ENCODE measurements around the gene ZBTB8A.

Gene ZBTB8A

DNA sequence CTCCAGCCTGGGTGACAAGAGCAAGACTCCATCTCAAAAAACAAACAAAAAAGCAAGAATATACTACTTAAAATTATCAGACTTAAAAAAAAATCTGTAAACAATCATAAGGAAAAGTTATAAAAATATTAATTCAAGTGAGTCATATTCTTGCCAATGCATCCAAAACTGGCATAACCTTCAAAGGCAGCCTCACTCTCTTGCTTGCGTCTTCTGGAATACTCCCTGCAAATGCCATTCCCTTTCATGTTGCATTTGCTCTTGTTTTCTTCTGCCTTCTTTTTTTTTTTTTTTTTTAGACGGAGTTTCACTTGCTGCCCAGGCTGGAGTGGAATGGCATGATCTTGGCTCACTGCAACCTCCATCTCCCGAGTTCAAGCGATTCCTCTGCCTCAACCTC lies 32.2 kb upstream of the ZBTB8A start:
- Histone ChIP-seq H3K27me3 (peaks cover 9% of the 10 kb centered on the region), H3K36me3 (no peaks in the 10 kb centered on the region), H3K4me3 (ENCODE audit: low read depth in 1 of 2, low read length in 1 of 2) (no peak overlapping the region), H3K9me3 (no peaks in the 10 kb centered on the region), H3K27ac (no peak overlapping the region), H3K4me1 (ENCODE audit: control insufficient read depth in 1 of 2, insufficient read depth in 1 of 2, low read depth in 1 of 2, low read length in 1 of 2) (no peaks in the 10 kb centered on the region)
- TF ChIP-seq, protein P1, sequence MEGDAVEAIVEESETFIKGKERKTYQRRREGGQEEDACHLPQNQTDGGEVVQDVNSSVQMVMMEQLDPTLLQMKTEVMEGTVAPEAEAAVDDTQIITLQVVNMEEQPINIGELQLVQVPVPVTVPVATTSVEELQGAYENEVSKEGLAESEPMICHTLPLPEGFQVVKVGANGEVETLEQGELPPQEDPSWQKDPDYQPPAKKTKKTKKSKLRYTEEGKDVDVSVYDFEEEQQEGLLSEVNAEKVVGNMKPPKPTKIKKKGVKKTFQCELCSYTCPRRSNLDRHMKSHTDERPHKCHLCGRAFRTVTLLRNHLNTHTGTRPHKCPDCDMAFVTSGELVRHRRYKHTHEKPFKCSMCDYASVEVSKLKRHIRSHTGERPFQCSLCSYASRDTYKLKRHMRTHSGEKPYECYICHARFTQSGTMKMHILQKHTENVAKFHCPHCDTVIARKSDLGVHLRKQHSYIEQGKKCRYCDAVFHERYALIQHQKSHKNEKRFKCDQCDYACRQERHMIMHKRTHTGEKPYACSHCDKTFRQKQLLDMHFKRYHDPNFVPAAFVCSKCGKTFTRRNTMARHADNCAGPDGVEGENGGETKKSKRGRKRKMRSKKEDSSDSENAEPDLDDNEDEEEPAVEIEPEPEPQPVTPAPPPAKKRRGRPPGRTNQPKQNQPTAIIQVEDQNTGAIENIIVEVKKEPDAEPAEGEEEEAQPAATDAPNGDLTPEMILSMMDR (IDR thresholded peaks at IDR 0.05) = no peak

- Histone ChIP-seq H3K36me3 (no peaks in the 10 kb centered on the region), H3K27ac (no peak overlapping the region), H3K4me3 (ENCODE audit: low read depth in 1 of 2, low read length in 1 of 2) (no peak overlapping the region), H3K9me3 (no peaks in the 10 kb centered on the region), H3K27me3 (peaks cover 8% of the 10 kb centered on the region), H3K4me1 (ENCODE audit: control insufficient read depth in 1 of 2, insufficient read depth in 1 of 2, low read depth in 1 of 2, low read length in 1 of 2) (no peaks in the 10 kb centered on the region)
- TF ChIP-seq, protein P1 (IDR thresholded peaks at IDR 0.05) = no peak
Observed at GRCh38 chr1:32508761-32509160, 30.5 kb upstream of the ZBTB8A start.

DNA sequence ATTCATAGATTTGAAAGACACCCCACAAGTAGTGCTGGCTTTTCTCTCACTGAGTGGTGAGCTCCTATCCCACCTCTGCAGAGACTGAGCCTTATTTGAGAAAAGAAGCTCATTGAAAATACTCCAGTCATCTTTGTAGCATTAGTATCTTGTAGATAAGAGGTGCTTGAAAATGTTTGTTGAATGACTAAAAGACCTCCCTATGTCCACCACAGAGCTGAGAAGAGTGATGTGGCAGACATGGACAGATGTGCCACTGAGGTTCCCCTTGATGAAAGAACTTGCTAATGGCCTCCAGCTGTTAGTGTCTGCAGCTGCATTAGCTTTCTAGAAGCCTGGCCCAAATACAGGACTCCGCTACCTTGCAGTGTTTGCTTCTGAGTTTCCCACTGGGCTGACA lies 29.3 kb upstream of the ZBTB8A start:
- TF ChIP-seq, protein P1 (IDR thresholded peaks at IDR 0.05) = no peak
- Histone ChIP-seq H3K27me3 (peaks cover 8% of the 10 kb centered on the region), H3K4me3 (ENCODE audit: low read depth in 1 of 2, low read length in 1 of 2) (no peak overlapping the region), H3K27ac (no peak overlapping the region), H3K36me3 (no peaks in the 10 kb centered on the region), H3K4me1 (ENCODE audit: control insufficient read depth in 1 of 2, insufficient read depth in 1 of 2, low read depth in 1 of 2, low read length in 1 of 2) (no peaks in the 10 kb centered on the region), H3K9me3 (no peaks in the 10 kb centered on the region)

- Histone ChIP-seq H3K9me3 (no peaks in the 10 kb centered on the region), H3K4me1 (ENCODE audit: control insufficient read depth in 1 of 2, insufficient read depth in 1 of 2, low read depth in 1 of 2, low read length in 1 of 2) (peaks cover 0 to 4% of the 10 kb centered on the region in 2 experiments), H3K27me3 (peaks cover 4% of the 10 kb centered on the region), H3K27ac (no peak overlapping the region), H3K4me3 (ENCODE audit: low read depth in 1 of 2, low read length in 1 of 2) (no peak overlapping the region), H3K36me3 (no peaks in the 10 kb centered on the region)
- TF ChIP-seq, protein P1 (IDR thresholded peaks at IDR 0.05) = no peak
Observed at GRCh38 chr1:32516402-32516801, 22.8 kb upstream of the ZBTB8A start.

DNA sequence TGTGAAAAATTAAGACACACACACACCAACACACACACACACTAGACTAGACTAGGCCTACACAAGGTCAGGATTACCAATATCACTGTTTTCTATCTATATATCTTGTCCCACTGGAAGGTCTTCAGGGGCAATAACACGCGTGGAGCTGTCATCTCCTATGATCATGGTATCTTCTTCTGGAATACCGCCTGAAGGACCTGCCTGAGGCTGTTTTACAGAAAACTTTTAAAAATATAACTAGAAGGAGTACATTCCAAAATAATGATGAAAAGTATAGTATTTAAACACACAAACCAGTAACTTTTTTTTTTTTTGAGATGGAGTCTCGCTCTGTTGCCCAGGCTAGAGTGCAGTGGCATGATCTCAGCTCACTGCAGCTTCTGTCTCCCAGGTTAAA lies 20.3 kb upstream of the ZBTB8A start:
- H3K9me3 ChIP-seq = no peaks in the 10 kb centered on the region
- peaks cover 0 to 4% of the 10 kb centered on the region in 2 experiments for H3K4me1 ChIP-seq (ENCODE audit: control insufficient read depth in 1 of 2, insufficient read depth in 1 of 2, low read depth in 1 of 2, low read length in 1 of 2)
- H3K4me3 ChIP-seq (ENCODE audit: low read depth in 1 of 2, low read length in 1 of 2) = no peak overlapping the region
- no peak overlapping the region for H3K27ac ChIP-seq
- H3K27me3 ChIP-seq = peaks cover 4% of the 10 kb centered on the region
- TF ChIP-seq, protein P1 (IDR thresholded peaks at IDR 0.05) = no peak
- no peaks in the 10 kb centered on the region for H3K36me3 ChIP-seq

DNA sequence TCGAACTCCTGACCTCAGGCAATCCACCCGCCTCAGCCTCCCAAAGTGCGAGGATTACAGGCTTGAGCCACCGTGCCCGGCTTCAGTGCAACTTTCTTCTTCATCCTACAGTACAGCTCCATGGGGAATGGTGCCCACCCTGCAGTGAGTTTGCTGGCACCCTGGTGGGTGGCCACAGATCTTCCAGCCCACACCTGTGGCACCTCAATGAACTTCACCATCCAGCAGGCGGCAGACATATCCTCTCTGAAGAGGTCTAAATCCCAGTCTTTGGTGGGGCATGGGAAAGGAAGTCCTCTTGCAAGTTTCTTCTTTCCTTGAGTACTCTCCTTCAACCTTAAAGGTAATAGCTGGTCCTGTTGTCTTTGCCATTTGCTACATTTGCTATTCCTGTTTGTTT lies 18.1 kb upstream of the ZBTB8A start:
- Histone ChIP-seq H3K27me3 (peaks cover 4% of the 10 kb centered on the region), H3K36me3 (no peaks in the 10 kb centered on the region), H3K9me3 (no peaks in the 10 kb centered on the region), H3K4me3 (ENCODE audit: low read depth in 1 of 2, low read length in 1 of 2) (no peak overlapping the region), H3K4me1 (ENCODE audit: control insufficient read depth in 1 of 2, insufficient read depth in 1 of 2, low read depth in 1 of 2, low read length in 1 of 2) (peaks cover 0 to 4% of the 10 kb centered on the region in 2 experiments), H3K27ac (no peak overlapping the region)
- TF ChIP-seq, protein P1 (IDR thresholded peaks at IDR 0.05) = no peak
